Fibroblast of peridontal ligament (primary cell): ENCODE data around the gene FAM184A.
"Not testable (repeated sequence)": the region's sequence is repeated elsewhere in the genome, so short reads cannot be mapped to it uniquely, and the experiment has no call there.

Experiments
- DNase-seq: peaks from one replicate; pipeline ENCODE4 v3.0.0-alpha.2; 2010; ENCODE audit errors: extremely low read depth

FAM184A gene

DNA sequence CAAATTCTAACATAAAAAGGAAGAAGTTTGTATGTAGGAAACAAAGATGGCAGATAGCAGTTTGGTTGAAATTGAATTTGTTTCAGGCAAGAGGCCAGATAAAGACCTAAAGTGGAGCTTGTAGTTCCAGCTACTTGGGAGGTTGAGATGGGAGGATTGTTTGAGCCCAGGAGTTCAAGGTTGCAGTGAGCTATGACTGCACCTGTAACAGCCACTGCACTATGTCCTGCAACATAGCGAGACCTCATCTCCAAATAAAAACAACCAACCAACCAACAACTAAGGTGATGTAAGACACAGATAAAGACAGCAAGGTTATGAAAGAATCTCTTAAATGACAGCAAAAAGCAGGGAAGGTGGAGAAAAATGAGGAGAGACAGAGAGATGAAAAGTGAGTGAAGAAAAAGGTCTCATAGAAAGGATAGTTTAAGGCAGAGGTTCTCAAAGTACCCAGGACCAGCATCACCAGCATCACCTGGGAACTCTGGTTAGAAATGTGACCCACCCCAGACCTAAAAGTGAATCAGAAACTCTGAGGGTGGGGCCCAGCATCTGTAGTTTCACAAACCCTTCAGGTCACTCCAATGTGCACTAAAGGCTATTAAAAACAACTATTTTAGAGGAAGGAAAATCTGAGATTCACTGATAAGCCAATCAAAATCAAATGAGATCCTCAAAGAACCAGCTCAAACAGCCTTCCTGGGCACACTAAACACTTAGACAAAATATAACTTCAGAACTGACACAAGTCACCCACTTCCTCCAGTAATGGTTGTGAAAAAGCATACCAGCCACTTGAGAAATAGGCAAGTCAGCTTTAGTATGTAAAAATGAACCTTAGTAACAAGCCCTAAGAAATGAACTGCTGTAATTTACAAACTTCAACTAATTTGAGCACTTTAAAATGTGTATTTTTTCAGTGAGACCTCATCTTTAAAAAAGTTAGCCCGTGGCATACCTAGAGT, 57.6 kb downstream of the FAM184A start:
- DNase-seq, result no peak

DNA sequence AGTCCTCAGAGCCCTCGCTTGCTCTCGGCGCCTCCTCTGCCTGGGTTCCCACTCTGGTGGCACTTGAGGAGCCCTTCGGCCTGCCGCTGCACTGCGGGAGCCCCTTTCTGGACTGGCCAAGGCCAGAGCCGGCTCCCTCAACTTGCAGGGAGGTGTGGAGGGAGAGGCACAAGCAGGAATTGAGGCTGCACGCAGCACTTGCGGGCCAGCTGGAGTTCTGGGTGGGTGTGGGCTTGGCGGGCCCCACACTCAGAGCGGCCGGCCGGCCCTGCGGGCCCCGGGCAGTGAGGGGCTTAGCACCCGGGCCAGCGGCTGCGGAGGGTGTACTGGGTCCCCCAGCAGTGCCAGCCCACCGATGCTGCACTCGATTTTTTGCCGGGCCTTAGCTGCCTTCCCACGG, 63.3 kb downstream of the FAM184A start:
- DNase-seq, result not testable (repeated sequence)

DNA sequence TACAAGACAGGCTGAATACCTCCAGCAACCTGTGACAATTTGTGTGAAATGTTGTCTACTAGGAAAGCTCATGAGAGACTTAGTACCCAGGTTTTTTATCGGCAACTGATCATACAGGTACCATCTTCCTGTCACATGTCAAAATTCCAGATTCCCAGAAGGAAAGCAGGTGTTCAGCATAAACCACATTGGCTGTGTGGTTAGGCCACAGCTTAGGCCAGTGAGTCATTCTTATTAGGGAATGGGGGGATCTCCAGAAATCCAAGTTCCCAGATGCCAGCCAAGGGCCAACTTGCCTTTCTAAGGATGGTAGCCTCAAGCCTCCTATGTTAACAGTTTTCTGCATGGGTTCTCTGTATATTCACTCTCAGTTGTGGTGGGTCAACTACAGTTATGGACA, 65.9 kb downstream of the FAM184A start:
- no peak for DNase-seq

DNA sequence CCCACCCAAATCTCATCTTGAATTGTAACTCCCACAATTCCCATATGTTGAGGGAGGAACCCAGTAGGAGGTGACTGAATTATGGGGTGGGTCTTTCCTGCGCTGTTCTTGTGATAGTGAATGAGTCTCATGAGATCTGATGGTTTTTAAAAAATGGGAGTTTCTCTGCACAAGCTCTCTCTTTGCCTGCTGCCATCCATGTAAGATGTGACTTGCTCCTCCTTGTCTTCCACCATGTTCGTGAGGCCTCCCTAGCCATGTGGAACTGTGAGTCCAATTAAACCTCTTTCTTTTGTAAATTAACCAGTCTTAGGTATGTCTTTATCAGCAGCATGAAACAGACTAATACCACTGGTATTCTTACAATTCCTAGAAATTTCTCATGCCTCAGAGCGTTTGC, 69.2 kb downstream of the FAM184A start:
- not testable (repeated sequence) for DNase-seq

DNA sequence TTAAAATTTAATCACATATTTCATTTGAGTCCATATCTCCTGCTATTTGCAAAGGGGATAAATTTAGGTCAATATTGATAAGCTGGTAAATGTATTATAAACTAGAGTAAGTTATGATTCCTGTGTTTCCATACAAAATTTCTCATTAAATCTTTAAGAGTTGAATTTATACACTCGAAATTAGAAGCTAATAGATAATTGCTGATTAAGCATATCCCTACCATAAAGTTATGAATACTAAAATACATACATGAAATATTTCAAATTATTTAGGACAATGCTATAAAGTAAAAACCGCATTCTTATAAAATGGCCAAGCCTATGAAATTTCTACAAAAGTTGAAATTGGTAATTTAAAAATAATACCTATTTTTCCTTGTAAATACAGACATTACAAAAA, 71.5 kb downstream of the FAM184A start:
- no peak for DNase-seq

DNA sequence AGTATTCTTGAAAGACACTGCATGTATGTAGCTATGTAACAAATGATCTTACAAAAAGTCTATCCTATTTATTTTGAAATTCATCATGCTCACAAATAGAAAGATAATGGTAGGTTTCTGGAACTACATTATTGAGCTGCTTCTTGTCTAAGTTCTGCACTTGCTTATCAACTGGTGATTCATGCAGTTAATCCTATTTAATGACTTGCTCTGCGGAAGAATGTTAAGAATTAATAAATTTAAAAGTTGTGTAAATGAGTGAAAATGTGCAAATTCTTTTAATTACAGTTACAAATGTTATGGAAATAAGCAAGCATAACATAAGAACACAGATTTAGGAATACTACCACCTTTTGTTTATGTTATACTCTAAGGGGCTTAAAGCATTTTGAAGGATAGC, 76.4 kb downstream of the FAM184A start:
- DNase-seq, result no peak

DNA sequence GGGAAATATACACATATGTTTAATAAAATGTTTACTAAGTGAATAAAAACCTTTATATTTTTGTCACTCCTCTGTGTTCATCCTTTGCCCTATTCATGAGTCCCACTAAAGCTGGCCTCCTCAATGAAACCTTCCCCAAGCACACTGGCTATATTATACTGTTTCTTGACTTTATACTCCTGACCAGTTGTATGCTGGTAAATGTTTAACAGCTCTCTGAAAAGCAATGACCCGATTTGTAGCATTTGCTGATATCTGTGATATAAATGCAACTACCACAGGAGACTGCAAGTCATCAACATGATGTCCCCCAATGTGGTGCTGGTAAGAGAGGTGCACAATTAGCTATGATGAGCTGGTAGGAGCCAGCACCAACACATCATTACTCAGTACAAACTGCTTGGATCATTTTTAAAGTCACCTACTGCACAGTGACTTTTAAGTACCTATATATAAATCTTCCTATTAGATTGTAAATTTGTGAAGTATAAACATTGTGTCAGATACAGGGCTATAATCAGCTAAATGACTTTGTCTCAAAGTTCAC, 78.9 kb downstream of the FAM184A start:
- DNase-seq, result no peak

DNA sequence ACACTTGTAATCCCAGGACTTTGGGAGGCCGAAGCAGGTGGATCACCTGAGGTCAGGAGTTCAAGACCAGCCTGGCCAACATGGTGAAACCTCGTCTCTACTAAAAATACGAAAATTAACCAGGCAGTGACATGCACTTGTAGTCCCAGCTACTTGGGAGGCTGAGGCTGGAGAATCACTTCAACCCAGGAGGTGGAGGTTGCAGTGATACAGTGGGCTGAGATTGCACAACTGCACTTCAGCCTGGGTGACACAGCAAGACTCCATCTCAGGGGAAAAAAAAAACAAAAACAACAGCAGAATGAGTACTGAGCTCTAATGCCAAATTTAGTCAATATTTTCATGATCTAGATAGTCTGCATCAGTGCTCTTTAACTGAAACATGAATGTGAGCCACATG, 81.0 kb downstream of the FAM184A start:
- DNase-seq, result not testable (repeated sequence)

DNA sequence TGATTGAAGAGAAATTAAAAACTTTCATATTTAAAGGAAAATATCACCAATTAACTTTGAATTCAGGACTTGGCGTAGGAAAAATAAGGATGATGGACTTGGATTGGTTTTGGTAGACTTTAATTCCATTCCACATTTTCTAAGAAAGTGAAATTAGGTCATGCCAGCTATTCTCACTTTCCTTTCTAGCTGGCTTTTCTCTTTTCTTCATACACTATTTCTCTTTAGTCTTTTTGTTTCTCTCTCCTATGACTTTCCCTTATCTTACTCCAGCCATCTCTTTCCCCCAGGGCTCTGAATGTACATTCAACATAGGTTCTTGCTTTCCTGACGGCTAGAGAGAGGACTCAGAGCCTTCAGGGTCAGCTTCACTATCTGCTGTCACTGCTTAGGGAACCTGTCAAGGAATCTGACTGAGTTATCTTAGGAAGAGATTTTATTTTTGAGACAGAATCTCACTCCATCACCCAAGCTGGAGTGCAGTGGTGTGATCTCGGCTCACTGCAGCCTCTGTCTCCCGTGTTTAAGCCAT, 82.1 kb downstream of the FAM184A start:
- no peak for DNase-seq

DNA sequence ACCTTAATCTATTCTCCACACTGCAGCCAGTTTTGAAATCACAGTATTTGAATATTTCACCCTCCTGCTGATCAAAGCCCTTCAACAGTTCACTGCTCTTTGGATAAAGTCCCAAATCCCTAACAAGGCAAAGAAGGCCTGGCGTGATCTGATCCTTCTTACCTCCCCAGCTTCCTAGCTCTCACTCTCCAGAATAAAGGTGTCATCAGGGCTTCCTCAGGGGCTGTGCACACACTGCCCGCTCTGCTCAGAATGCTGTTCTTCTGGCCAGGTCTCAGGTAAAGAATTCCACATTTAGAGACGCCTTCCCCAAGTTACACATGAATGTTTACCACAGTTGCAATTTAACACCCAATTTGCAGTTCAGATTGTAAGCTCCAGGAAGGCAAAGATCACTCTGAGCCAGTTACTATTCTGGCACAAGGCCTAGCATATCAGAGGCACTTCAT, 84.6 kb downstream of the FAM184A start:
- DNase-seq, result no peak

DNA sequence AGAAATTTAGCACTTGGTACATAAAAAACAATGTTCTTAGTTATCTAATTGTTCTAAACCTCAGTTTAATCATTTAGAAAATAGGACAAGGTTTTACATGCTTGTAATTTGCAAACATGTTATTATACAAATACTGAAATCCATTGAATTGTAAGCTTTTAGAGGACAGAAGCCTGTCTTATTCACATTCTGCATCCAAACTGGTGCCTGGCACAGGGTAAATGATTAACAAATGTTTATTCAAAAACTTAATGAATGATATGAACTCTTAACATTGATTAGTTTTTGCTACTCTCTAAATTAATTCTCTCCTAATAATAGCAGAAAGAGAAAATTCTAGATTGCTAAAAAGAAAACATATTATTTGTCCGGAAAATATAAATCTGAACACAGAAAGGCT, 85.1 kb downstream of the FAM184A start:
- no peak for DNase-seq

DNA sequence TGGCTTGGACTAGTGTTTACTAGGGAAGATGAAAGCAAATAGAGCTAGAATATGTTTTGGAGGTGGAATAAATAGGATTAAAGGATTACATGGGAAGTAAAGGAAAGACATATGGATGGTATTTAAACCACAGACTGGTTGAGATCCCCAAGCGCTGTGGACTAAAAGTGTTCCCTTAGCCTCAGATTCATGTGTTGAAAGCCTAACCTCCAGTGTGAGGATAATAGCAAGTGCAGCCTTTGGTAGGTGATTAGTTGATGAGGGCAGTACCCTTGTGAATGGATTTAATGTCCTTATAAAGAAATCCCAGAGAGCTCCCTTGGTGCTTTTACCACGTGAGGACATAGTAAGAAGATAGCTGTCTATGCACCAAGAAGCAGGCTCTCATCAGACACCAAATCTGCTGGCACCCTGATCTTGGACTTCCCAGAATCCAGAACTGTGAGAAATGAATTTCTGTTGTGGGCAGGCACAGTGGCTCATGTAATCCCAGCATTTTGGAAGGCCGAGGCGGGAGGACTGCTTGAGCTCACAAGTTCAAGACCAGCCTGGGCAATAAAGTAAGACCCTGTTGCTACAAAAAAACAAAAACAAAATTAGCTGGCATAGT, 86.2 kb downstream of the FAM184A start:
- DNase-seq, result no peak

DNA sequence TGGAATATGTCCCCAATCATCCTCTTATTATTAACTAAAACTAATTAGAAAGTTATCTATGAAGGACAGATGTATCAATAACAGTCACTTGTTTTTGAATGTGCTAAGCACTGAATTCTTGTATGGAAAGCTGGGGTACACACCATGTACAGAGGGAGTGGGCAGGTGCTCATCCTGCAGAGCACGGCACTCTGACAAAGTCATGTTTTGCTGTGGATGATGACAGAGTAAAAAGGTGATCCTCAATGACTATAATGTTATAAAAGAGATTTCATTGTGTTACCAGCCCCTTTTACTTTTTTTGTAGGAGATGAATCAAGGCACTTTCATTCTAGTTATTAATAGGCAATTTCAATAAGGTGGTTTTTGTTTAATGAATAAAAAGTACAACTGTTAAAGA, 92.2 kb downstream of the FAM184A start:
- DNase-seq, result no peak

DNA sequence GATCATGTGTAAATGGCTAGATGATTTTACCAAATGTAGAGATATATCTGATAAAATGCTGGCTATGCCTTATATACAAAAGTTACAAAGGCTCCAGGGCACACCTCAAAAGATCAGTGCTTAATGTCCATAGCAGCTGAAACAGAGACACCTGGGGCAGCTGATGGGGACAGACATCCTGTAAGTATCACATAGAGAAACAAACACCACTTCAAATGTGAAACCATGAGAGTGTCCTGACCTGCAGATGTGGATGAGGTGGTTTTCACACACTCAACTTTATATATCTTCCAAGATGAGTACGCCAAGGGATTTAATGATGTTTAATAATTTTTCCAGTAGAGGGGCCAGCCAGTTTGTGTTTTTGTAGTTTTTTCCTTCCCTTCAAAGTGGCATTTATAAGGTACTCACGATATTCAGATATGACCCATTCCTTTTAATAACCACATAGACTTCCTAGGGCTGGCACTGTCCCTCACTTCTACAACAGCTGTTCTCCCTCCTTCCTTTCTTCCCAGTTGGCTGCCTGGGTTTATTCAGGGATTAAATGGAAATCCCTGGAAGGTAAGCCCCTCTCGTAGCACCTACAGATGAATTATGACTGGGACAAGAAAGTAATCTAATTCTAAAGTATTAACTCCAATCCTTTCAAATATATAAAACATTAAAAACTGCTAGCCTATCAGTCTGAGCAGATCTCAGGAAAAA, 93.2 kb downstream of the FAM184A start:
- DNase-seq, result no peak

DNA sequence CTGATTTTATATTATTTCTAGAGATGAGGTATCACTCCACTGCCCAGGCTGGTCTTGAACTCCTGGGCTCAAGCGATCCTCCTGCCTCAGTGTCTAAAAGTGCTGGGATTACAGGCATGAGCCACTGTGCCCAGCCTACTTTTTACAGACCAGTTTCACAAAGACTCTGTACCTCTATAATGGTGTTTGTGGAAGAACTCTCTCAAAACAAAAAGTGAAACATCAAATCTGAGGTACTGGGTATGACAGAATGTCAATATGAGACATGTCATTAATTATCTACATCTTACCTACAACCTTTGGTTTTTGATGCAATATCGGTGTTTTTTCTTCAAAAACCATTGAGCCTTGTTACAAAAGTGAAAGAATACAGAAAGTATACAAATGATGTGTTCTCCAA, 94.1 kb downstream of the FAM184A start:
- no peak for DNase-seq

DNA sequence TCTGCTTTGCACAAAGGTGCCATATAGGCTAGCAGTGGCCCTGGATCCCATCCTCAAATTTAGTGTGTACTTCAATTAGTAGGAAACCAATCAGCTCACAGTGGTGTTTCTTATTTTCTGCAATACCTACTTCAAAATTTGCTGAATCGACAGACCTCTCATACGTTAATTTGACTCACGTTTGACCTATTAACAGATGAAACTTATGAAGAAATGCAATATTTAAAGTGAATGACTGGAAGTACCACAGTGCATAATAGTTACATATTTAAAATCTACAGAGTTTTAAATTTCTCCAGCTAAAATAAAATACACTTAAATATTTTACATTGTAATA, 95.9 kb downstream of the FAM184A start:
- no peak for DNase-seq

DNA sequence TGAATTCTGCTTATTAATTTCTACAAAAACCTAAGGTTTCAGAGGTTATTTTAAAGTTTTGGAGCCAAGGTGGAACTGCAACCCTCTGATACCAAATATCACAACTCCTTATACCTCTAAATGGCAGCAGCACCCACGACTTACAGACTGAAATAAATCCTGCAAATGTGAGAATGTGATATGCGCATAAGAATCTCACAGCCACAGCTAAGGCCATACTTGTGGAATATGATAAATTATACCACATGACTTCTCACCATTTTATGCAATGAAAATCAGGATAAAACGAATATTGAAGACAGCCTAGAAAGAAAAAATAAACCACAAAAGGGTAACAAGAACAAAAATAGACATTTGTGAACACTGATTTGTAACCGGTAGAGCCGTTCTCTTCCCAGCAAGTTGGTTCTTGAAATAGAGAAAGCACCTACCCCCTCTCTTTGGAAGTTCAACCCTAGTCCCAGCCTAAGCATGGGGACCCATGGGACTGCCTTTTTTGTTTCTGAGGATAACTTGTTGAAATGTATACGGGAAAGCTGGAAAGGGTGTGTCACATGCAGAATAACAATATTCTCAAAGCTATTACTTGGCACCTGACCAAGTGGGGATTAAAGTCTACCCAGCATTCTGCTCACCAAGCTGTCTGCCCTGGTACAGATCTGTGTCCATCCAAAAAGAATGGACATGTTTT, 96.4 kb downstream of the FAM184A start:
- DNase-seq, result no peak

DNA sequence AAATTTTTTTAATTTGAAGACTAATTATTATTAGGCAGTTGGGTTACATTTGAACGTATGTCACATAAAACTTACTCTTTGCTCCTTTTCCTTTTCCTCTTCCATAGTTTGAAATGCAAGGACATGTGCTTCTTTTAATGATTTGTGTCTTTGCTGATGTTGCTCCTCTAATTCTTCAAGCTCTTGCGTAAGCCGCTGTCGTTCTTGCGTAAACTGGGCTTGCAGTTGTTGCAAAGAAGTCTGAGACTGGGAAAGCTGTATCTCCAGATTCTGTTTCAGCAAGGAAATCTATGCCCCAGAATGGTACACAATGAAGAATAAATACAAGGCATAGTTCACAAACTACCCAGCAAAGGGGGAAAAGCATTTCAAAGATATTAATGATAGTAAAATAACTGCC, 98.4 kb downstream of the FAM184A start:
- peak; percentile 49 for DNase-seq

DNA sequence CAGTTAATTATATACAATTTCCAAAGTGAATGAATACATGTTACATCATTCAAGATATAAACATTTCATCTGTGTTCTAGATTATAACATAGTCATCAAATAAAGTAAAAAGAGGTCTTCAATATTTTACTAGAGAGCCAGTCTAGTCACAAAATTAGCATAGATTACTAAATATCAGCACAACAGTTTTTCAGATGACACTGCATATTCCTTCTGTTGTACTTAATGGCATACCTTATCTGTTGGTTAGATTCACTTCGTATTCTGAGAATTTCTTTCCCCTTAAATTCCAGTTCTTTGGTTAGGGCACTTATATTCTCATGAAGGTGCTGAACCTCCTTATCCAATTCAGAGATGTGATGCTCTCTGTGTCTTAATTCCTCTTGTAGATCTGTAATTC, 103.7 kb downstream of the FAM184A start:
- no peak for DNase-seq

DNA sequence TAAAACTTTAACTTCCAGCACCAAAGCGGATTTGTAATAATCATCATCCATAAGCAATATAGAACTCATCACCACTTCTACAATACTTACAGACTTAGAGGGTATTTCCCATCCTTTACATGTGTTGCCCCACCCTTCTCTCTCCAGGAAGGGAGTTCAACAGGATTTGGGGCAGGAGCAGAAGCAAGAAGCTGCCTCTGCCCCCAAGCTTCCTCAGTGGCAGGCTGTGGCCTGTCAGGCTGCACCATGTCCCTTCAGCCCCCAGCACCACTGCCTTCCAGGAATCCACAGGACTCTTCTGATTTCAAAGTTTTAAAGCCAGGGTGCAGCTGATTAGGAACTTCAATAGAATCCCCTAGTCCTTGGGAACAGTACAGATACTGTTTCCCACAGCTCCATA, 106.8 kb downstream of the FAM184A start:
- no peak for DNase-seq

DNA sequence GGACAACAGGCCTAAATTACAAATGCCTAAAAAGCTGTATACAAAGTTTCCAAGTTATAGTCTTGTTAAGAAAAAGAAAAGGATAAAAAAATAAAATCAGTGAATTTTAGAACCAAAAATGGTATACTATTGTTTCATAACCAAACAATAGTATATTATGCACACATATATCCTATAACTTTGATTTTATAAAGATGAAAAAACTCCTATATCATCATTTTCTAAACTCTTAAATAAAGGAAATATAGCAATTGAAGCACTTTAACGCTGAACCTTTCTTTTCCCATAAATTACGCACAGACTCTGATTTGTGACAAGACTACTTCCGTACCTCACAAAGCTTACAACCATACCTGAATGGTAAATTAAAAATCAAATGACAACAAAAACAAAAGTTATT, 107.6 kb downstream of the FAM184A start:
- no peak for DNase-seq

DNA sequence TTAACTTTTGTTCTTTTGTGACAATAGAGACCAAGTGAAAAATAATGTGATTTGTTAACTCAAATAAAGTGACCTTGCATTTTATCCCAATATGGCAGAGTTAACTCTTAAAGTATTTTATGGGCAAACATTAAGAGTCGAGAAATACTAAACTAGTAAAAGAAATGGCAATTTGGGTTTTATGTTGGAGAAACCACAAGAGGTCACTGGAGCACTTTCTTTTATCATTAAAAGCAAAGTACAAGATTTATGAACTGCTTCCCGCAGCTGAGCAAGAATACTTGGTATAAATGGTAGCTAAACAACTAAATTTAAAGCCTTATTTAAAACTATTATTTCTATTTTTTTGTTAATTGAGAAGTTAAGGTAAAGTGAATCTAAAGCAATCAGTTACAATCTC, 110.0 kb downstream of the FAM184A start:
- DNase-seq, result peak; percentile 66
